ENCODE results near the gene GPD1.
"Not testable (repeated sequence)": the region's sequence is repeated elsewhere in the genome, so short reads cannot be mapped to it uniquely, and the experiment has no call there.

The GPD1 gene

DNA sequence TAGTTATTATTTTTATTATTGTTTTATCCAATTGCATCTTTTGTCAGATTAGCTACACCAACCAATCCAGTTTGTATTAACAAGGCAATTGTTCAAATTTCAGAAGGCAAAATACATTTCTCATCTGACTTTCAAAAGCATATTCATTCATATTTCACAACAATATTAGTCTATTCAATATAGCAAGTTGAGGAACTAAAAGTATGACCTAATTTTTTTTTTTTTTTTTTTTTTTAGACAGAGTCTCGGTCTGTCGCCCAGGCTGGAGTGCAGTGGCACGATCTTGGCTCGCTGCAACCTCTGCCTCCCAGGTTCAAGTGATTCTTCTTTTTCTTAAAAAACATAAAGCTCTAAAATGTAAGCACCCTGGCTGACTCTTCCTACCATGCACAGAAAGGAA lies 25.5 kb downstream of the GPD1 start:
- peak in 2 of 4 experiments; percentile 53 to 63 for DNase-seq

DNA sequence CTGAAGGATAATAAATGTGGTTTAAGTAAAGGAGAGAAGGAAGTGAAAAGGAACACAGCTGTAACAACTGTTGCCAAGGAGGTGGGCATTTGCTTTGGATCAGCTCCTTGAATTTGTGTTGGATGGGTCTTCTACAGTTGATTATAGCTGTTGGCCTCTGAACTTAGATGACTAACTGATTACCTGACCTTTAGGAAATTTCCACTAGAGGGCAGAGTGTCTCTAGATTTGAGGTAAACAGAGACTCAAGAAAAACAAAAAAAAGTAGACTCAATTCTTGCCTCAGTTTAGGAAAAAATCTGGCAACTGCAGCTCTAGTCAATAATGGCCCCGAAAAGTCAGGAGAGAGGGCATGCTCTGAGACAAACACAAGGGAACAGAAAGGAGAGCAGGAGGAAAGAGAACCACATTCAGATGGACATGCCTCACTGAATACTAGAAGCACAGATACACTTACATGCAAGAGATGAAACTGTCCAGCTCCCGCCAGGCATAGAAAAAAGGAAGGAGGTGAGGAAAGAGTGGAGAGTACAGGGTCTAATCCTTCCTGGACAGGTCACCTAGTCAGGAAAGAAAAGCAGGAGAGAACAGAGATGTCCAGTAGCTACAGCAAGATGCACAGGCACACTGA lies 28.8 kb downstream of the GPD1 start:
- peak in 3 of 4 experiments; percentile 24 to 71 (median 41) for DNase-seq

DNA sequence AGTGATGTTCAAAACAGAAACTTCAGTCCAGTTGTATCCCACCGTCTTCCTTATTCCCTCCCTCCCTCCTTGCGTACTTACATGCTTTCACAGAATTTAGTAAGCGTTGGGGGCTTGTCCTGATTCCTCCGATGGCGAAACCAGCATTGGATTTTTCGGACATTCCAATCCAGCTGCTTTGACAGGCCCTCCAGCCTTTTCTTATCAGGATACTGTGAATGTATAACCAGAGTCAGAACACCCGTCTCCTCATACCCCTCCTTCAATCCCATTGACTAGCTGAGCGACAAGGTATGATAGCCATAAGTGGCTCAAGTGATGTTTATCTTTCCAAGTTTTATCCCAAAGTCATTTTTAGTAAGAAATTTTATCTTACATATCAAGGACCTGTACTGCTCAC lies 39.2 kb downstream of the GPD1 start:
- no peak for DNase-seq

DNA sequence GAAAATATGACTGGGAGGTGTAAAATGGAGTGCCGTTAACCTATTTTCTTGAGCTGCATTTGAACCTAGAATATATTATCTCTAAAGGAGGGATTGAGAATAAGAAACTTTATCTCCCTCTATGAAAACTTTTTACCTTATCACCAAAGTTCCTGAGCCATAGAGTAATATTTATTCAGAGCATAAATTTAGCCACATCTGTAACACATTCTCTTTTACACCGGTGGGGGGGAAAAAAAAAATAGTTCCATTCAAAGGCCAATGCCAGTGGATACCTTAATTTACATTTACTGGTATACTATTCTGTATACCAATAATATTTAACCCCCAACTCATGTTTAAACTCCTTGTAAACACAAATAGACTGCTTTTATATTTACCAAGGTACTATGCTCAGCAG lies 41.6 kb downstream of the GPD1 start:
- no peak for DNase-seq

DNA sequence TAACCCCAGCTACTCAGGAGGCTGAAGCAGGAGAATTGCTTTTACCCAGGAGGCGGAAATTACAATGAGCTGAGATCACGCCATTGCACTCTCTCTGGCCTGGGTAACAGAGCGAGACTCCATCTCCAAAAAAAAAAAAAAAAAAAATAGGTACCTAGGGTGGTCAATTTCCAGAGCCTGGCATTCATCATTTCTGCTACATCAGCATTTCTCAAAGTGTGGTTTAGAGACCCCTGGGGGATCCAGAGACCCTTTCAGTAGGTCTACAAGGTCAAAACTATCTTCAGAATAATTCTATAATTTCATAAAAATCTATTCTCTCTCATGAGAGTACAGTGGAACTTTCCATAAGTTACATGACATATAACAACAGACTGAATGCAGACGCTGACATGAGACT lies 43.5 kb downstream of the GPD1 start:
- DNase-seq, result no peak

DNA sequence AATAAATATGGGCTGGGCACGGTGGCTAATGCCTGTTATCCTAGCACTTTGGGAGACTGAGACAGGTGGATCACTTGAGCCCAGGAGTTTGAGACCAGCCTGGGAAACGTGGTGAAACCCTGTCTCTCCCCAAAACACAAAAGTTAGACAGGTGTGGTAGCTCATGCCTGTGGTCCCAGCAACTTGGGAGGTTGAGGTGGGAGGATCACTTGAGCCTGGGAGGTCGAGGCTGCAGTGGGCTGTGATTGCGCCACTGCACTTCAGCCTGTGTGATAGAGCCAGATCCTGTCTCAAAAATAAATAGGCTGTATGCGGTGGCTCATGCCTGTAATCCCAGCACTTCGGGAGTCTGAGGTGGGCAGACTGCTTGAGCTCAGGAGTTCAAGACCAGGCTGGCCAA lies 44.2 kb downstream of the GPD1 start:
- not testable (repeated sequence) for DNase-seq

DNA sequence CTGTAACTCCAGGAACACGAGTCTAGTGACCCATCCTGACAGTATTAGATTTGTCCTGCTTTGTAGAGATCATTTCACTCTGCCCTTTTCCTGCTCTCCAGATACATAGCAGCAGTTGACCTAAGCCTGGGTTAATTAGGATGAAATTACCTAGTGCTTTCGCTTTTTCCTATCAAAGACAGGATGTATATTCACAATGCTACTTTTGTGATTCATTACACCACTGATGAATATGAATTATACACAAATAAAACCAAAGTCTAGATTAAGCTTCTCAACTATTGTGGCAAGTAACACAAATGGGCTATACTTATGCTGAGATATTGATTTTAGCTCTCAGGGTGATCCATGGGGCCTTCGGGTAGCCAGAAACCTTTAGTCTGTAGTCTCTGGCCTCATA lies 45.5 kb downstream of the GPD1 start:
- DNase-seq, result no peak

DNA sequence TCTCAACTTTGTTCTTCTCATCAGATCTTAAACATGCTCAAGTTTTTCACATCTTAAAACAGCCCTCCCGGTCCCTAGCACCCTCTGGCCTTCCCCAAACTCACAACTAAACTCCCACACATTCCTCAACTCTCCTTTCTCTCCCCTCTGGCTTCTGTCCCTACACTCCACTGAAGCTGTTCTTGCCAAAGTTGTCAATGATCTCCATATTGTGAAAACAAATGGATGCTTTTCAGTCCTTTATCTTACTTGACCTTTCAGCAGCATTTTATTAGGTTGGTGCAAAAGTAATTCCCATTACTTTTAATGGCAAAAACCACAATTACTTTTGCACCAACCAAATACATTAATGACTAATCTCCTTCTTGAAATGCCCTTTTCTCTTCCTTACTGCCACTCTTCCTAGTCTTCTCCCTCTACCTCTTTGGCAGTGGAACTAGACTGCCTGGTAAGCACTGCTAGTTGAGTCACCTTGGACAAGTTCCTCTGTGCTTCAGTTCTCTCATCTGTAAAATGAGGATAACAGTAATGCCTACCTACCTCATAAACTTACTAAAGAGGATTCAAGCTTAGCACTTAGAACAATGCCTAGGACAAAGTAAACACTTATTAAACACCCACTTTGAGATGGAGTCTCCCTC lies 47.4 kb downstream of the GPD1 start:
- peak in 1 of 4 experiments; percentile 18 for DNase-seq

DNA sequence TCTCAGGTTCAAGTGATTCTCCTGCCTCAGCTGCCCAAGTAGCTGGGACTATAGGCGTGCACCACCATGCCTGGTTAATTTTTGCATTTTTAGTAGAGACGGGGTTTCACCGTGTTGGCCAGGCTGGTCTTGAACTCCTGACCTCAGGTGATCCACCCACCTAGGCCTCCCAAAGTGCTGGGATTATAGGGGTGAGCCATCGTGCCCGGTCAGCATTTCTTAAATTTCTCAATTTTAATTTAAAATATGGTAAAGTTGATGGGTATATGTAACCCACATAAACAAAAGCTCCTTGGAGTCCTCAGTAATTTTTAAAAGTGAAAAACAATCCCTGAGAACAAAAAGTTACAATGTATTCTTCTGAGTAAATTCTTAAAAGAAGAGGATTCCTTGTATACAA lies 51.1 kb downstream of the GPD1 start:
- DNase-seq, result not testable (repeated sequence)

DNA sequence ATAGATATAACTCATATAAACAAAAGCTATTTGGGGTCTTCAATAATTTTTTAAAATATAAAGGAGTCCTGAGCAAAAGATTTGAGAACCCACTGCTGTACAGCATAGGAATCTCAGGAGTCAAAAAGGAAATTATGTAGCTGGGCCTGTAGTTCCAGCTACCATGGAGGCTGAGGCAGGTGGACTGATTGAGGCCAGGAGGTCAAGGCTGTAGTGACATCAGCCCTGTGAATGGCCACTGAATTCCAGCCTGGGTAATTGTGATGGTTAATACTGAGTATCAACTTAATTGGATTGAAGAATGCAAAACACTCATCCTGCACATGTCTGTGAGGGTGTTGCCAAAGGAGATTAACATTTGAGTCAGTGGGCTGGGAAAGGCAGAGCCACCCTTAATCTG lies 52.8 kb downstream of the GPD1 start:
- no peak for DNase-seq

DNA sequence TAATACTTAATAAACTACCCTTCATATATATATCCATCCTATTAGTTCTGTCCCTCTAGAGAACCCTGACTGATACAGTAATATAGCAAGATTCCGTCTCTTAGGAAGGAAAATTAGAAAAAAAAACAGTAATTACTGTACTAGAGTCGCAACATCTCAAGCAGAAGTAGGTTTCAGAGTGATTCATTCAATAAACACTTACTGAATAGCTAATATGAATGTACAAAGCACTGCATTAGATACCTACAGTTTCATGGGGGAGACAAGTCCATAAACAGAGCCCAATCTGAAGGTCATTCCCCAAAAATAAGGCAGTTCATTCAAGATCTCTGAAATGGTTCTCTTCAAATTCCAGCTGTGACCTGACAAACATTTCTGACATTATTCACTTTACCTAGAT lies 53.5 kb downstream of the GPD1 start:
- no peak for DNase-seq

DNA sequence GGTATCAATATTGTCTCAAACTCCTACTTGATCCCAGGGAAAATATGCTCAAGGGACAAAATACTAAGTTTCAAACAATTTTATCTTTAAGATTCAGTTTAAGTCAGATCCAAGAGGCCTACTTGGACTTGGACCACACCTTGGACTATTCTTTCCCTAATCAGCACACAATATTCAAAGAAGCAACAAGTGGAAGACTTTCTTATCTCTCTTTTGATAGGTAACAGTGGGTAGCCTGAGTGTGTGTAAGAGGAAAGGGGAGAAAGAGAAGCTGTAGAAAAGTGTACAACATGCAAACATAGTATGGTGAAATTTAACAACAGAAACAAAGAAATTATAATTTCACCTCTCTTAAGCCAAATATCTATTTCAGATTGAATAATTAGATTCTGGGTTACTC lies 56.8 kb downstream of the GPD1 start:
- no peak for DNase-seq

All from suppressor macrophage (primary cell).